WTC11 (cell line): Measurements from ENCODE around the gene ZNF329. TPM values are rescaled to one million over a fixed set of nuclear protein-coding genes. Genes with fewer than 3 reads are reported as not detected.

ENCODE experiments used
- ATAC-seq: fragments of 200-7000 bp; cut with Tn5 transposase; 2 replicates; pipeline ENCODE4 v1.10.0; 2021; ENCODE audit warnings: mild to moderate bottlenecking, moderate library complexity
- CTCF ChIA-PET: fragments of 300-600 bp; sonication (Branson Sonifier 250); formaldehyde crosslinking; loops from one replicate; lab custom pipeline; 2021; ENCODE audit warnings: antibody characterized with exemption; lab: Charles Lee
- POLR2A ChIA-PET: fragments of 350-600 bp; sonication (Branson Sonifier 250); formaldehyde crosslinking; loops from one replicate; lab custom pipeline; 2021; ENCODE audit warnings: antibody characterized with exemption; lab: Charles Lee
- DNase-seq: peaks from one replicate; pipeline ENCODE4 v3.0.0; 2021; ENCODE audit warnings: low spot score
- H3K27ac Mint-ChIP-seq: 2 replicates; pipeline ENCODE4 v1.8.0; 2021; ENCODE audit warnings: mixed read lengths
- H3K27me3 Mint-ChIP-seq: 2 replicates; pipeline ENCODE4 v1.8.0; 2021; ENCODE audit warnings: low read depth, mild to moderate bottlenecking, moderate library complexity, mixed read lengths
- H3K36me3 Mint-ChIP-seq: 2 replicates; pipeline ENCODE4 v1.8.0; 2021; ENCODE audit warnings: mixed read lengths
- H3K4me1 Mint-ChIP-seq: 2 replicates; pipeline ENCODE4 v1.8.0; 2022; ENCODE audit warnings: mixed read lengths
- H3K4me3 Mint-ChIP-seq: 2 replicates; pipeline ENCODE4 v1.8.0; 2021; ENCODE audit warnings: mild to moderate bottlenecking, moderate library complexity, mixed read lengths
- H3K9me3 Mint-ChIP-seq: 2 replicates; pipeline ENCODE4 v1.8.0; 2021; ENCODE audit warnings: mixed read lengths
- ATF6 ChIP-seq: sonication (generic); formaldehyde crosslinking; IDR thresholded peaks from 2 replicates; pipeline ENCODE4 v1.8.1; 2023; ENCODE audit warnings: mild to moderate bottlenecking, missing genetic modification reagents
- CREM ChIP-seq: sonication (generic); formaldehyde crosslinking; IDR thresholded peaks from 2 replicates; pipeline ENCODE4 v1.8.1; 2022; ENCODE audit warnings: mild to moderate bottlenecking, missing genetic modification reagents, moderate library complexity
- E2F4 ChIP-seq: sonication (generic); formaldehyde crosslinking; IDR thresholded peaks from 2 replicates; pipeline ENCODE4 v1.8.1; 2022; ENCODE audit warnings: low read depth, mild to moderate bottlenecking, moderate library complexity, missing genetic modification reagents, borderline replicate concordance
- GTF2I ChIP-seq: fragments of 250-450 bp; sonication (Bioruptor Pico); conservative IDR thresholded peaks from 2 replicates; pipeline ENCODE4 v1.4.0; 2021; ENCODE audit warnings: mild to moderate bottlenecking
- IRF1 ChIP-seq: sonication (generic); formaldehyde crosslinking; IDR thresholded peaks from 2 replicates; pipeline ENCODE4 v1.8.0; 2023; ENCODE audit warnings: missing genetic modification reagents
- JUN ChIP-seq: sonication (generic); formaldehyde crosslinking; IDR thresholded peaks from 2 replicates; pipeline ENCODE4 v1.8.0; 2023; ENCODE audit warnings: mild to moderate bottlenecking, missing genetic modification reagents
- KAT7 ChIP-seq: sonication (generic); formaldehyde crosslinking; IDR thresholded peaks from 2 replicates; pipeline ENCODE4 v1.8.1; 2023; ENCODE audit warnings: missing genetic modification reagents, mild to moderate bottlenecking, borderline replicate concordance
- NFATC4 ChIP-seq: fragments of 250-450 bp; sonication (Bioruptor Pico); IDR thresholded peaks from 2 replicates; pipeline ENCODE4 v1.9.0; 2021; ENCODE audit warnings: mild to moderate bottlenecking
- PREB ChIP-seq: sonication (generic); formaldehyde crosslinking; IDR thresholded peaks from 2 replicates; pipeline ENCODE4 v1.8.1; 2022; ENCODE audit warnings: mild to moderate bottlenecking, missing genetic modification reagents, moderate library complexity, borderline replicate concordance
- PRRX2 ChIP-seq: fragments of 250-450 bp; sonication (Bioruptor Pico); IDR thresholded peaks from 2 replicates; pipeline ENCODE4 v1.8.0; 2021; ENCODE audit warnings: mild to moderate bottlenecking
- ZNF138 ChIP-seq: sonication (generic); formaldehyde crosslinking; conservative IDR thresholded peaks from 2 replicates; pipeline ENCODE4 v1.8.1; 2022; ENCODE audit warnings: mild to moderate bottlenecking, moderate library complexity, missing genetic modification reagents
- ZNF232 ChIP-seq: sonication (generic); formaldehyde crosslinking; IDR thresholded peaks from 2 replicates; pipeline ENCODE4 v1.8.0; 2022; ENCODE audit warnings: mild to moderate bottlenecking, missing genetic modification reagents
- ZNF512 ChIP-seq: sonication (generic); formaldehyde crosslinking; IDR thresholded peaks from 2 replicates; pipeline ENCODE4 v1.8.1; 2022; ENCODE audit warnings: missing genetic modification reagents, borderline replicate concordance
- ZNF671 ChIP-seq: fragments of 250-450 bp; sonication (Bioruptor Pico); IDR thresholded peaks from 2 replicates; pipeline ENCODE4 v1.8.0; 2021; ENCODE audit warnings: mild to moderate bottlenecking
- ZSCAN18 ChIP-seq: fragments of 250-450 bp; sonication (Bioruptor Pico); IDR thresholded peaks from 2 replicates; pipeline ENCODE4 v2.1.2; 2022; ENCODE audit warnings: mild to moderate bottlenecking, moderate library complexity
- total RNA-seq: library from RNA; stranded (reverse); gene quantifications from 3 replicates; pipeline ENCODE4 v1.2.3, GENCODE V29; 2021
- TF ChIP-seq, protein P1 (sequence below): fragments of 250-450 bp; sonication (Bioruptor Pico); IDR thresholded peaks from 2 replicates; pipeline ENCODE4 v1.9.0; 2021; ENCODE audit warnings: mild to moderate bottlenecking
- TF ChIP-seq, protein P2 (sequence below): sonication (generic); formaldehyde crosslinking; IDR thresholded peaks from 2 replicates; pipeline ENCODE4 v1.8.1; 2023; ENCODE audit warnings: mild to moderate bottlenecking, moderate library complexity, missing genetic modification reagents

ZNF329 gene
- total RNA-seq, 1 experiment from 2014 or later: 16.3 TPM

- TF ChIP-seq ZSCAN18 (CRISPR knock-in tag) (no peak), ZNF671 (CRISPR knock-in tag) (no peak), JUN (CRISPR knock-in tag) (no peak), NFATC4 (CRISPR knock-in tag) (no peak), ZNF232 (no peak), E2F4 (CRISPR knock-in tag) (no peak), CREM (CRISPR knock-in tag) (no peak)
Measured at GRCh38 chr19:58117841-58118575, 32.6 kb downstream of the ZNF329 start (continued).

- ChIA-PET POLR2A (no interaction called here), CTCF (no interaction called here)
- H3K27ac Mint-ChIP-seq: no peak overlapping the region
- peaks cover 70% of the 10 kb centered on the region for H3K9me3 Mint-ChIP-seq
- no peak for ATAC-seq
- H3K4me3 Mint-ChIP-seq: no peak overlapping the region
- H3K4me1 Mint-ChIP-seq: no peaks in the 10 kb centered on the region
- H3K27me3 Mint-ChIP-seq: peaks cover 44% of the 10 kb centered on the region
- no peak for TF ChIP-seq ZNF138
- TF ChIP-seq GTF2I (CRISPR knock-in tag): no peak
- no peak for TF ChIP-seq ATF6 (CRISPR knock-in tag)
- TF ChIP-seq, protein P1, sequence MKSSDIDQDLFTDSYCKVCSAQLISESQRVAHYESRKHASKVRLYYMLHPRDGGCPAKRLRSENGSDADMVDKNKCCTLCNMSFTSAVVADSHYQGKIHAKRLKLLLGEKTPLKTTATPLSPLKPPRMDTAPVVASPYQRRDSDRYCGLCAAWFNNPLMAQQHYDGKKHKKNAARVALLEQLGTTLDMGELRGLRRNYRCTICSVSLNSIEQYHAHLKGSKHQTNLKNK: no peak
- no peak for TF ChIP-seq PREB (CRISPR knock-in tag)
- TF ChIP-seq IRF1 (CRISPR knock-in tag): no peak
- no peak for TF ChIP-seq NFATC4 (CRISPR knock-in tag)
- no peak for TF ChIP-seq E2F4 (CRISPR knock-in tag)
- no peak for TF ChIP-seq PRRX2
- TF ChIP-seq ZNF512: no peak
- TF ChIP-seq, protein P2, sequence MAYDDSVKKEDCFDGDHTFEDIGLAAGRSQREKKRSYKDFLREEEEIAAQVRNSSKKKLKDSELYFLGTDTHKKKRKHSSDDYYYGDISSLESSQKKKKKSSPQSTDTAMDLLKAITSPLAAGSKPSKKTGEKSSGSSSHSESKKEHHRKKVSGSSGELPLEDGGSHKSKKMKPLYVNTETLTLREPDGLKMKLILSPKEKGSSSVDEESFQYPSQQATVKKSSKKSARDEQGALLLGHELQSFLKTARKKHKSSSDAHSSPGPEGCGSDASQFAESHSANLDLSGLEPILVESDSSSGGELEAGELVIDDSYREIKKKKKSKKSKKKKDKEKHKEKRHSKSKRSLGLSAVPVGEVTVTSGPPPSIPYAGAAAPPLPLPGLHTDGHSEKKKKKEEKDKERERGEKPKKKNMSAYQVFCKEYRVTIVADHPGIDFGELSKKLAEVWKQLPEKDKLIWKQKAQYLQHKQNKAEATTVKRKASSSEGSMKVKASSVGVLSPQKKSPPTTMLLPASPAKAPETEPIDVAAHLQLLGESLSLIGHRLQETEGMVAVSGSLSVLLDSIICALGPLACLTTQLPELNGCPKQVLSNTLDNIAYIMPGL (CRISPR knock-in tag): no peak
- no peak for TF ChIP-seq KAT7 (CRISPR knock-in tag)
- TF ChIP-seq, all 79 proteins: peak for 0
- no peak for DNase-seq
- peaks cover 61% of the 10 kb centered on the region for H3K36me3 Mint-ChIP-seq
Measured at GRCh38 chr19:58108546-58108817, 42.1 kb downstream of the ZNF329 start.
